Activated CD4-positive, CD25-positive, alpha-beta regulatory T cell treated with anti-CD3 and anti-CD28 coated beads, Interleukin-2, amount 50 U/mL, for 72 hours (primary cell): ENCODE measurements around the gene ZNF655.
"Not testable (repeated sequence)": the region's sequence is repeated elsewhere in the genome, so short reads cannot be mapped to it uniquely, and the experiment has no call there.

ENCODE experiments used
- DNase-seq: peaks from one replicate; pipeline ENCODE4 v3.0.0; 2021

Gene ZNF655

DNA sequence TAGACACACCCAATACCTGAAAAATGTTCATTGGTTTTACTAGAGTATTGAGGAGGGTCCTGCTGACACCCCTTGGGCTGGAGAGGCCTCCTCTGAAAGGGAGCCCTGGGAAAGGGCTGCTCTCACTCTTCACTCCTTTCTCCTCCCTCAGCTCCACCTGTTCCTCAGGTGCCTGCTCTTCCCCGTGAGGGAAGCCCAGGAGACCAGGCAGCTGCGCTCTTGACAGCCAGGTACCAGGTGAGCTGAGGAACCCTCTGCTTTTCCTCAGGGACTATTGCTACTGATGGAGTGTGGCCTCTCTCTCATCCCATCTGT, 3.3 kb downstream of the ZNF655 start:
- no peak for DNase-seq

DNA sequence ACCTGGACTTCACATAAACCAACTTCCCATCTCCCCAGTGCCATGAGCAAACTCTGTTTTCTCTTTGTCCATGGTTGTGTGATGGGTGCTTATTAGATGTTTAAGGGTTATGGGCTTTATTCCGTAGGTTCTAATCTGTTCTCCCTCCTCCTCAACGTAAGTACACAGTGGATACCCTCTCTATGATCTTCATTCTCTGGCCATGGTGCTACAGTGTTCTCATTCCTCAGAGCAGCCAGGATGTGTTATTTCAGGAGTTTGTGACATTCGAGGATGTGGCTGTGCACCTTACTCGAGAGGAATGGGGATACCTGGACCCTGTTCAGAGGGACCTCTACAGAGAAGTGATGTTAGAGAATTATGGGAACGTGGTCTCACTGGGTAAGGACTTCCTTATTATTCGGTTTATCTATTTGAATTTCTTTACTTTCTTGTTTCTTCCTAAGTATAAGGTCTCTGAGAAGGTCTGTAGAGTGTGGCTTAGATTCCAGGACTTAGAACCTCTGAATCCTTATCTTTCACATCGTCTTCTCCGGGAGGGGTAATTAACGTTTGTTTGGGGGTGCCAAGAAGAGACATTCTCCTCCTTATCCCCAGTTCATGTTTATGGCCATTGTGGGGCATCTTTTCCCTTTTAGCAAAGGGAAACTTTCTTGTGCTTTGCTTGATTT, 3.8 kb downstream of the ZNF655 start:
- no peak for DNase-seq

DNA sequence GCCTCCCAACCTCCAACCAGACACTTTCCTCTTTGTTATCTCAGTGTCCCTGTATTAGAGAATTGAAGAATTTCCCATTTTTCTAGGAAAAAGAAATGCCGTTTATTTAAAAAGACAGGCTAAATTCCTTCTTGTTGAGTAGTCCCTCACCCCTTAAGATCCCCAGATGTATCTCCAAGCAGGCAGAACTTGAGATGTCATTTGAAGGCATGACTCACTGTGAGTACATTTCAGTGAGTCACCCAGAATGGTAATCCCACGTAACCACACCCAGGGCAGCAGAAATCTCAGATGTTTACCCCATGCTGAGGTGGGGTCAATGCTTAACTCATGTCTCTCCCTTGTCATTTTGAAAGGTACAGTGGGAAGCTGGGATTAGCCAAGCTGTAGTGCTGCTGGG, 4.4 kb downstream of the ZNF655 start:
- no peak for DNase-seq

DNA sequence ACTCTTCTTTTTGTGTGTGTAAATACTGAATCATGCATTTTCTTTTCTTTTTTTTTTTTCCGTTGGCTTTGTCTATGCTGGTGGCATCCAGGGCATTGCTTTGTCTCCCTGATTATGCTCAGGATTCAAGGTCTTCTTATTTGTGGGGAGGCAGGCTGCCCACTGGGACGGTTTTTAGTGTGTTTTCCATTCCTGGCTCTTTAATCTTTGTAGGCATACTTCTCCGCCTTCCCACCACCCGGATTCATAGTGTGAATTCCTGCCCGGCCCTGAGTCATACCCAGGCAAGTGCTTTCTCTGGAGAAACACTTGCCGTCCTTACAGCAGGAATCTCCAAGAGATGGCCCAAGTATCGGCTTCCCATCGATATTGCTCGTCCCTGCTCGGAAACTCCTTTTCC, 5.2 kb downstream of the ZNF655 start:
- no peak for DNase-seq

DNA sequence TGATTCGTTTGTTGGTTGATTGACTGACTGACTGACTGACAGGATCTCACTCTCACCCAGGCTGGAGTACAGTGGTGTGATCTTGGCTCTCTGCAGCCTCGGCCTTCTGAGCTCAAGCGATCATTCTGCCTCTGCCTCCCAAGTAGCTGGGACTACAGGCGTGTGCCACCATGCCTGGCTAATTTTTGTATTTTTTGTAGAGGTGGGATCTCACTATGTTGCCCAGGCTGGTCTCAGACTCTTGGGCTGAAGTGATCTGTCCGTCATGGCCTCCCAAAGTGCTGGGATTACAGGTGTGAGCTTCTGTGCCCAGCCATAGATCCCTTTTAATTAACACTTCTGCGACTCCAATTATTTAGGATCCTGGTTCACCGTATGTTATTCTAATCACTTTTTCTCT, 10.3 kb downstream of the ZNF655 start:
- DNase-seq: not testable (repeated sequence)

DNA sequence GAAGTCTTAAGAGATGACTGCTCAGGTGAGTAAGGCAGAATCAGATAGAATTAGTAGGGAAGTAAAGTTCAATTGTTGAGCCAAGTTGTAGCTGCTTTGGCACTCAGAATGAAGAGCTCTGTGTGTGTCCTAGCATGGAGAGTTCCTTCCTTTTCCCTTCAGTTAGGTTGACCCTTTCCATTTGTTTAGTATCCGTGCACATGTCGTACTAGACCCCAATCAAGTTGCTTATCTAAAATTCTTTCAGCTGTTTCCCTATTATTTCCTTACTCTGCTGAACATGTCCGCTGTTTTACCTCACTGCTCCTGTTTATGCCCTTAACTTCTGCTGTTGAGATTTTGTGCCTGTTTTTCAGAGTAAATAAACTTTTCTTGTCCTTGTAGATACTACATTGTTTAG, 13.3 kb downstream of the ZNF655 start:
- no peak for DNase-seq

DNA sequence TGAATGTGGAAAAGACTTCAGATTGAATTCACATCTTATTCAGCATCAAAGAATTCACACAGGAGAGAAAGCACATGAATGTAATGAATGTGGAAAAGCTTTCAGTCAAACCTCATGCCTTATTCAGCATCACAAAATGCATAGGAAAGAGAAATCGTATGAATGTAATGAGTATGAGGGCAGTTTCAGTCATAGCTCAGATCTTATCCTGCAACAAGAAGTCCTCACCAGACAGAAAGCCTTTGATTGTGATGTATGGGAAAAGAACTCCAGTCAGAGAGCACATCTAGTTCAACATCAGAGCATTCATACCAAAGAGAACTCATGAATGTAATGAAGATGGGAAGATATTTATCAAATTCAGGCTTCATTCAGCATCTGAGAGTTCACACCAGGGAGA, 14.8 kb downstream of the ZNF655 start:
- DNase-seq: no peak

DNA sequence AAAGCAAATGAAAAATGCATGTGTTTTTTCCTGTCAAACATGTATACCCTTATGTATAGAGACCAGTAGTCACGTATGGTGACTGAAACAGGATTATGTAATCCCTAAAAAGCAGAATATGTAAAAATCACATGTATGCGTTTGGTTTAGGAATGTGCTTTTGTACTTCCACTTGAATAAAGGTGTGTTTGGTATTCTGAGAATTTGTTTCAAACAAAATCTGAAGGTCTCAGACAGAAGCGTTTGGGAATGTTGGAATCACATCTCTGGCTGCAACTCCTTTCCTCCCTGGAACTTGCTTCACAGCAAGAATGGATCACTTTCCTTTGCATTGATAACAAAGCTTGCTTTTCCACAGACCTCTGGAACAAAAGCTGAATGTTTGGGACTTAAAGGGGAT, 17.8 kb downstream of the ZNF655 start:
- no peak for DNase-seq

DNA sequence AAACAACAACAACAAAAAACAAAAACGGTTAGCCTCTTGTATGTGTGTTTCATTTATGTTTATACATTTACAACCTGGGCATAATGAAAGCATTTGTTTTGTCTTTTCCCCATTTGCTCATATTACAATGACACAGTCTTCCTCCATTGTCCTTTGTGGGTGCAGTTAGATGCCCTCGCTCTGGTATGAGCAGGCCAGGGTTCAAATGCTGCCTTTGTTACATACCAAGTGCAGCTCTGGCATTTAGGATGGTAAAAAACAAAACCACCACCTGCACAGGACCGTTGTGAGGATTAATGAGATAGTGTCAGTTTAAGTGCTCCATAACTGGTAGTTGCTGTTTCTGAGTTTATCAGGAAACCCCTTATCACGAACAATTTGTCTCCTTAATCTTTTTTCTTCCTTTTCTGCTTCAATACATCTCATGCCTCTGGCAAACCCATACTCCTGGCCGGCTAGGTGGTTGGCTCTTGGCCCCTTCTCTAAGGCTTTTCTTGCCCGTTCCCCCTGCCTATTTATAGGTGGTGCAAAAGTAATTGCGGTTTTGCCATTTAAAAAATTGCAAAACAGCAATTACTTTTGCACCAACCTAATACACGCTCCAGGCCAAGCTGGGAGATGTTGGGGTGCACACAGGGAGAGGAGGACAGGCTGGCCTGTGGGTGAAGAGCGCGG, 21.0 kb downstream of the ZNF655 start:
- DNase-seq: no peak

DNA sequence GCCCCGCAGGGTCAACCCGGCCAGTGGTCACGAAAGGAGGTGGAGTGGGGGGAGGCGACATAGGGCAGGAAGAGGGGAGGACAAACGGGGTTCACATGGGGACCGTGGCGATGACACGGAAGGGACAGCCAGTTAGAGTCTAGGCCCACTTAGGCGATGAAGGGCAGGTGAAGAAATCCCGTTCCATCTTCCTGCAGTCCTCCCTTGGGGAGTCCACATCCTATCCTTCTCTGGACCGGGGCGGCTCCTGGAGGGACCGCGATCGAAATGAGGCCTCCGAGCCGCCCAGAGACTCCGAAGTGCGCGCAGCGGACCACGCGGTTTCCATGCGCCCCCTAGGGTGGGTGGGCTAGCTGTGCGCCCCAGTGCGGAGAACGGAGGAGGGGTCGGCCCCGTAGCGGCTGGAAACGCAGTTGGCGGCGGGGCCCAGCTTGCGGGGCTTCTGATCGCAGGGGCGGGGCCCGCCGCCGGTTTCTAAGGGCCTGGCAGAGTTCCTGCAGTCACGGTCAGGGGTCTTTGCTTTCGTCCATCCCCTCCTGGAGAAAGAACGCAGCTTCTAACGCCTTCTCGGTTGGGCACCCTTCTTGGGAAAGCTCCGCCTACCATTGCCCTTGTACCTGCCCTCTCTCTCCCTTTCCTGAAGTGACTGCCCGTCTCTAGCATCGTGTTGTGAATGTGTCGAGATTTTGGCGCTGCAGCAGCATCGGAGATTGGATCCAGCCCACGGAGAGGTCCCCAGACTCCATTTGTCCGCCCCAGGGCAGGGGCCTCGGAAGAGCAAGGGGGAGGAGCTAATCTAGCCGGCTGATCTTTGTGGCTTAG, 21.7 kb downstream of the ZNF655 start:
- DNase-seq: peak; percentile 47

DNA sequence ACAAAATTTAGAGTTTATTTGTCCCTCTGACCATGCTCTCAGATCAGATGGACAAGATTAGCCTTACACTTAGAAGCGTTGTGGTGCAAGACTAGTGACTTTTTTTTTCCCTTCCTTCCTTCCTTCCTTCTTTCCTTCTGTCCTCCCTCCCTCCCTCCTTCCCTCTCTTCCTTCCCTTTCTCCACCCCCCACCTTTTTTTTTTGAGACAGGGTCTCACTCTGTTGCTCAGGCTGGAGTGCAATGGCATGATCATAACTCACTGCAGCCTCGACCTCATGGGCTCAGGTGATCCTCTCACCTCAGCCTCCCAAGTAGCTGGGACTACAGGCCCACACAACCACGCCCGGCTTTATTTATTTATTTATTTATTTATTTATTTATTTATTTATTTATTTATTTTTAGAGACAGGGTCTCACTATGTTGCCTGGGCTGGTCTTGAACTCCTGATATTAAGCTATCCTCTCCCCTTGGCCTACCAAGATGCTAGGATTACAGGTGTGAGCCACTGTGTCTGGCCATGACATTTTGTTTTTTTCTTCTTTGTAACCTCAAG, 22.4 kb downstream of the ZNF655 start:
- DNase-seq: not testable (repeated sequence)

DNA sequence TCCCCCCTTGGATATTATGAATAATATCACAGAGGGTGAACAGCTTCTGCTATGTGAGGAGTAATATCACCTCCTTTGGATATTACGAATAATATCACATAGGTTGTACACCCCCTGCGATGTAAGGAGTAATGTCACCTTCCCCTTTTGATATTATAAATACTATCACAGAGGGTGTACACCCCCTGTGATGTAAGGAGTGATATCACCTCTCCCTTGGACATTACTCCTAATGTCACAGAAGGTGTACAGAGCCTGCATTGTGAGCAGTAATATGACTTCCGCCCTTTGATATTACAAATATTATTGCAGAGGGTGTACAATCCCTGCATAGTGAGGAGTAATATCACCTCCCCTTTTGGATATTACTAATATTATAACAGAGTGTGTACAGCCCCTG, 30.4 kb downstream of the ZNF655 start:
- no peak for DNase-seq

DNA sequence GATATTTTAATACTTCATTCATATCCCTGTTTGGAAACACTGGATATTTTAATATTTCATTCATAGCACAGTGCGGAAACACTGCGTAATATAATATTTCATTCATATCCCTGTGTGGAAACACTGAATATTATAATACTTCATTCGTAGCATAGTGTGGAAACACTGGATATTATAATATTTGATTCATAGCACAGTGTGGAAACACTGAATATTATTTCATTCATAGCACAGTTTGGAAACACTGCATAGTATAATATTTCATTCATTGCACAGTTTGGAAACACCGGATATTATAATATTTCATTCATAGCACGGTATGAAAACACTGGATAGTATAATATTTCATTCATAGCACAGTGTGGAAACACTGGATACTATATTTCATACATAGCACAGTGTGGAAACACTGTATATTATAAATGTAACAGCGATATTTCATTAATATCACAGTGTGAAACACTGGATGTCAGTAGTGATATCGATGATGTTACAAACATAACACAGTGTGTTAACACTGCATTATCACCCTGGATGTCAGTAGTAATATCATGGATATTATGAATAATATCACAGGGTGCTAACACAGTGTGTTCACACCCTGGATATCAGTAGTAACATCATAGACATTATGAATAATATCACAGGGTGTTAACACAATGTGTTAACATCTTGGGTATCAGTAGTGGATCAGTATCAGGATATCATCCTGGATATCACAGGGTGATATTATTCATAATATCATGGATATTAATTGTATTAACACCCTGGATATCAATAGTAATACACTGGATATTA, 36.7 kb downstream of the ZNF655 start:
- no peak for DNase-seq

DNA sequence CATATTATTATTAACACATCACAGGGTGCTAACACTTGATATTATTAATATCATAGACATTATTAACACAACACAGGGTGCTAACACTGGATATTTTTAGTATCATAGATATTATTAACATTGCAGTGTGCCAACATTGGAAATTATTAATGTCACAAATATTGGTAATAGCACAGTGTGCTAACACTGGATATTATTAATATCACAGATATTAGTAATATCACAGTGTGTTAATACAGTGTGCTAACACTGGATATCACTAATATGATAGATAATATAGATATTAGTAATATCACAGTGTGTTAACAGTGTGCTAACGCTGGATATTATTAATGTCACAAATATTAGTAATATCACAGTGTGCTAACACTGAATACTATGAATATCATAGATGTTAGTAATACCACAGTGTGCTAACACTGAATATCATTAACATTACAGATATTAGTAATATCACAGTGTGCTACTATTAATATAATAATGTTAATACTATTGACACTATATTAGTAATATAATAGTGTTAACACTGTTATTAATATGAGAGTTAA, 38.0 kb downstream of the ZNF655 start:
- DNase-seq: no peak

DNA sequence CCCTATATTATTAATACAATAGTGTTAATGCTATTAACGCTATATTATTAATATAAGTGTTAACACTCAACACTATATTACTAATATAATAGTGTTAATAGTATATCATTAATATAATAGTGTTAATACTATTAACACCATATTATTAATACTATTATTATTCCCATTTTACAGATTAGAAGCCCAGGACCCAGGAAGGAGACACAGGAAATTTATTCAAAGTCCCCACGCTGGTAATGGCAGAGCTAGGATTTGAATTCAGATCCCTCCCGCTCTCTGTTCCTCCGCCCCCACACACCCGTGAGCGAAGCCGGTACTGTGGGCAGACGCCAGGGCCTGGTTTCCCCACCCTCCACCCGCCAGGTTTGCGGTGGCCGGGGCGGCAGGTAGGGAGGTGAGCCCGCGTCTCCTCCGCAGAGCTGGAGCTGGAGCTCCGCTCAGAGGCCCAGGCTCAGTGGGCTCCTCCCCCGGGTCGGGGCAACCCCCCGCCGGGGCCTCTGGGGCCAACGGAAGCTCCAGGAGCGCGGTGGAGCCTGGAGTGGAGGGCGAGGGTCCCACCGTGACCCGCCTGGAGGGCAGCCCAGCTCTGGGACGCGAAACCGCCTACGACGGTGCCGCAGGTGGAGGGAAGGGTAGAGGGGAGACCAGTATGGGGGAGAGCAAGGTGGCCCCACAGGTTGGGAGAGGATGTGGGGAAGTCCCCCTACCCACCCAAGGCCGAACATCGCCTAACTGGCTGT, 39.5 kb downstream of the ZNF655 start, which contains the start of gene TMEM225B:
Gene TMEM225B (plus strand): TSS at position 506 of the 740 bp plus-strand sequence. CDS start 6,122 bp downstream, outside the sequence.
- no peak for DNase-seq

DNA sequence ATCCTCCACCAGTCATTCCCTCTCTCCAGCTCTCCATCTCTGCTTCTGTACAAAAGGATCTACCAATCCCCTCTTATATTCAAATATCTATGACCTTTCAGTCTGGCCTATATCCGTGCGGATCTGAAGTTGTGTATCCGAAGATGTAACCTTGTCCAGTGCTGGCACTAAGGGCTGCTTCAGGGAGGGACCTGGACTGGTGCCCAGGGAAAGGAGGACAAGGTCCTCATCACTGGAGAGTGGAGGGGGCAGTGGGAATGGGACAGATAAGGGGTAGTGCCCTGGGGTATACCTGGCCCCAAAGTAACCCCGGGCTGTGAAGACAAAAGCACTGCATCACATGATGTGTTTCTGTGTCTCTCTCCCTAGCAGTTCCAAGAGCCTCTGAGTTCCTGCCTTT, 41.4 kb downstream of the ZNF655 start:
- no peak for DNase-seq

DNA sequence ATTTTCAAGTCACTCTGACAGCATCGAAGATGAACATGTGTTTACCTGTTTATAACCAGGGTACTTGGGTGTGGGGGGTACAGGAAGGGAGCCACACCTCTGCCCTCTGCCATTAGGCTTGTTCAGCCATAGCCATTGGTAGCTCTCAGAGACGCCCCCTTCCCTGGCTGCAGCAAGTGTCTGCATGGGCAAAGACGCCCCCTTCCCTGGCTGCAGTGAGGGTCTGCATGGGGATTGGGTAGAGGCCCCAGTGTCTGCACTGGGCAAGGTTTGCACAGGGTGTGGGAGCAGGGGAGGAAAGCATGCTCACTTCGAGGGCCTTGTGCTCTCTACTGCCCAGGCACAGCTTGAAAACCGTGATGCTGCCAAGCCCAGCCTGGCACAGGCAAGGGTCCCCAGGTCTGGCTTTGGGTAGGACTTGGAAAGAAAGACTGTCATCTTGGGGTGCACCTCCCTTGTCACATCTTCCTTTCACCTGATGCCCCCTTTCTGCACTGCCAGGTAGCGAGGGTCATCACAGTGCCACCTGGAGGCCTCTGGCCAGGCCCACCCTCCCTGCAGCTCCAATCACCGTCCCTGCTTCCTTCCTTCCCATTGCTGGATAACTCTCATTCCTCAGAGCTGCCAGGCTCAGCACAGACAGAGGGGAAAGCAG, 43.3 kb downstream of the ZNF655 start:
- DNase-seq: no peak

DNA sequence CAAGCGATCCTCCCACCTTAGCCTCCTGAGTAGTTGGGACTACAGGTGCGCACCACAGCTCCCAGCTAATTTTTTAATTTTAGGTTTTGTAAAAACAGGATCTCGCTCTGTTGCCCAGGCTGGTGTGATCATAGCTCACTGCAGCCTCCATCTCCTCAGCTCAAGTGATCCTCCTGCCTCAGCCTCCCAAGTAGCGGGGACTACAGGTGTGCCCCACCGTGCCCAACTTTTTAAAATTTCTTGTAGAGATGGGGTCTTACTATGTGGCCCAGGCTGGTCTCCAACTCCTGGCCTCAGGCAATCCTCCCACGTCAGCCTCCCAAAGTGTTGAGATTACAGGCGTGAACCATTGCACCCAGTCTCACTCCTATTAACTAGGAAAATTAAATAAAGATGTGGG, 47.1 kb downstream of the ZNF655 start:
- DNase-seq: no peak

DNA sequence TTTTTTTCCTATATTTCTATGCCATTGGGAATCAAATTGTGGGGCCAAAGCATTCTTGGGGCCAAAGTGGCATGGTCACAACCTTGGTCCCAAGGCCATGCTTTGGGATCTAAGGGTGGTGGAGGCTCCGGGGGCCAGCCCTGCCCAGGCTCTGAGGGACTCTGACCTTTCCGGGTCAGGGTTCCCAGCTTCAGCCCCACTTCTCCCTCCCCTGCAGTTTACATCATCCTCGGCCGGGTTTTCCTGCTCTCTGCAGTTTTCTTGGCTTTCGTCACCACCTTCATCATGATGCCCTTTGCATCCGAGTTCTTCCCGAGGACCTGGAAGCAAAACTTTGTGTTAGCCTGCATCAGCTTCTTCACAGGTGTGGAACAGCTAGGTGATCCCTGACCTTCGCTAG, 48.1 kb downstream of the ZNF655 start:
- DNase-seq: no peak

DNA sequence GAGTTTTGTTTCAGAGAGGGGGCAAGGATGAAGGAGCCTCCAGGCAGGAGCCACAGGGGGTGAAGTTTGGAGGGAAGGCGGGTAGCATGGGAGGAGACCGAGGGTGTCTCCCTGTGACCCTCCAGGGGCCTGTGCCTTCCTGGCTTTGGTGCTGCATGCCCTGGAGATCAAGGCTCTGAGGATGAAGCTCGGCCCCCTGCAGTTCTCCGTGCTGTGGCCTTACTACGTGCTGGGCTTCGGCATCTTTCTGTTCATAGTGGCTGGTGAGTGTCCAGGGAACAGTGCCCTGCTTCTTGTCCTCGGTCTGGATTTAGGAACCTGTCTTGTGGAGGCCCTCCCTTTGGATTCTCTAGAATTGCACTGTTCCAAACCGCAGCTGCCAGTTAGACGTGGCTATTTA, 49.1 kb downstream of the ZNF655 start:
- no peak for DNase-seq

DNA sequence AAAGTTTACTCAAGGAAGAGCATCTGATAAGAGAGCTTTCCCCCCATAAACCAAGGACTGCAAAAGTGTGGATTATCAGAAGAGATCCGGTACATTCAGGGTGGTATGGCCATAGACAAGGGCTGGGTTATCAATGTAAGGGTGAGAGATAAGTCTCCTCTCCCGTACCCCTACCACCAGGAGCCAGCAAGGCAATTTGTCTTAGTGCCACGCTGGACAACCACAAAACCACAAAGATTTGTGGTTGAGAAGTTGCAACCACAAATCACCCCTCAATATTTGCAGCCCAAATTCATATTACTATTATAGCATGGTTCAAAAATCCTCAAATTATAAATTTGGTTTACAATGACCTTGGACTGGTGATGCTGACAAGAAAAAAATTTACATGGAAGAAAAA, 56.1 kb downstream of the ZNF655 start:
- no peak for DNase-seq
